NK-92 treated with Interleukin-12 subunit alpha and Interleukin-12 subunit beta, amount 100 ng/mL, for 24 hours (cell line): ENCODE data around the gene ENTPD8.

Experiments
- DNase-seq: peaks from one replicate; lab custom pipeline; 2025; lab: John Stamatoyannopoulos, UW

The ENTPD8 gene

GRCh38 chr9:137430723-137431415, 10.3 kb downstream of the ENTPD8 start:
- DNase-seq: no peak

GRCh38 chr9:137429974-137430722, 11.0 kb downstream of the ENTPD8 start:
- DNase-seq: no peak

GRCh38 chr9:137429546-137429890, 11.6 kb downstream of the ENTPD8 start:
- DNase-seq: no peak

DNA sequence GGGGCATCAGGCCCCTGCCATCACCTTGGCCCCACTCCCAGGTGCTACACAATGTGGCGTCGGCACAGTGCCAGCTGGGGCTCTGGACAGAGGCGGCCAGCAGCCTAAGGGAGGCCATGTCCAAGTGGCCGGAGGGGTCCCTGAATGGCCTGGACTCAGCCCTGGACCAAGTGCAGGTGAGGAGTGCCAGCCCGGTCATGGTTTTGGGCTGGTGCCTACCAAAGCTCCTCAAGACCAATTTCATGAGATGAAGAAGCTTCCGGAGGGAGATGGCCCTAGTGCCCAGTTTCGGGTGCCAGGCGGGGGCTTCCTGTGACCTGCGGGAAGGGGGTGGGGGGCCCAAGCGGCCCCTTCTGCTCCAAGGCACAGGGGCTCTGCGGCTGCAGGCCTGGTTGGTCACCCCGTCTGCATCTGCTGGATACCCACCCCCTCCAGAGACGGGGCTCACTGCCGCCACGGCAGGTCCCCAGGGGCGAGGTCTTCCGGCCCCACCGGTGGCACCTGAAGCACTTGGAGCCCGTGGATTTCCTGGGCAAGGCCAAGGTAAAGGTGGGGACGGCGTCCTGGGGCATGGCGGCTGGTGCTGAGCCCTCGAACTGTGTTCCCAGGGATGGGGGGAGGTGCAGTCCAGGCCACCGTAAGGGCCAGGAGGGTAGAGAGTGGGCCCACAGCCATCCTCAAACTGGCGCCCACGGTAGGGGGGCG, 12.2 kb downstream of the ENTPD8 start:
- no peak for DNase-seq

GRCh38 chr9:137428311-137428630, 12.9 kb downstream of the ENTPD8 start:
- no peak for DNase-seq

DNA sequence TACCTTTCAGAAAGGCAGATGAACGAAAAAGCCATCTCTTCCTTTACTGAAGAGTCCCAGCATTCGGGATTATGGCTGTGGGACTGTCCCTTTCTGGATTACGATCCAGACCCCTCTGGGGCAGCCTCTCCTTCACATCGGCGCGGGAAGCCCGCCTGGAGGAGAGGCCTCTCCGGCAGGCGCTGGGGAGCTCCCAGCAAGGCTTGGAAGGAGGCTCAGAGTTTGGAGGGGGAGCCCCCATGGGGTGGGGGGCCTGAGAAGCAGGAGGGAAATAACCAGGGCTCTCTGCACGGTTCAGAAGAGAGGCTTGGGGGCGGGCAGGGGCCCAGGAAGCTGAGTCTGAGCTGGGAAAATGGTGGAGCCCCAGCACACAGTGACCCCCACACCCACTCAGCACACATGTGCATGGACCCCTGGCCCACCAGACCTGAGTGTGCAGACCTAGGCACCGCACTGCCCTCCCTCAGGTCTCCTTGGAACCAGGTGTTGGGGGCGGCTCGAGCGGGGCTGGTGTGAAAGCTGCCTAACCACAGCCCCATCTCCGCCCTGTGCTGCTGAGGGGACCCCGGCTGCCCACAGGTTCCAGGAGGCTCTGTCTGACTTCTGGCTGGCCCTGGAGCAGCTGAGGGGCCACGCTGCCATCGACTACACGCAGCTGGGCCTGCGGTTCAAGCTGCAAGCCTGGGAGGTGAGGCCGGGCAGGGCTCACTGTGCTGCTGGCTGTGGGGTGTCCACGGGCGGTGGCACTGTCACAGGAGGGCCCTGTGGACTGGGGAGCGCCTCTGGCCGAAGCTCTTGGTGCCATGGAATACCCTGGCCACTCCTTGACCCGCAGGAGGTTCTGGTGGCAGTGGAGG, 13.5 kb downstream of the ENTPD8 start:
- DNase-seq: no peak

GRCh38 chr9:137426018-137426681, 15.0 kb downstream of the ENTPD8 start:
- DNase-seq: no peak

- DNase-seq: no peak
These were observed 17.5 kb downstream of the ENTPD8 start for GRCh38 chr9:137423514-137424291.

- peak; percentile 80 for DNase-seq
These were observed 18.3 kb downstream of the ENTPD8 start, which contains the start of the genes EXD3 and NOXA1 for GRCh38 chr9:137422604-137423513. EXD3 (minus strand) TSS chr9:137423162; CDS start chr9:137395357, 27,805 bp downstream. NOXA1 (plus strand) TSS chr9:137423393; CDS start chr9:137423530, 137 bp downstream.

- DNase-seq: no peak
These were observed 19.1 kb downstream of the ENTPD8 start for GRCh38 chr9:137421838-137422603.

GRCh38 chr9:137417161-137418021, 23.8 kb downstream of the ENTPD8 start:
- no peak for DNase-seq

DNA sequence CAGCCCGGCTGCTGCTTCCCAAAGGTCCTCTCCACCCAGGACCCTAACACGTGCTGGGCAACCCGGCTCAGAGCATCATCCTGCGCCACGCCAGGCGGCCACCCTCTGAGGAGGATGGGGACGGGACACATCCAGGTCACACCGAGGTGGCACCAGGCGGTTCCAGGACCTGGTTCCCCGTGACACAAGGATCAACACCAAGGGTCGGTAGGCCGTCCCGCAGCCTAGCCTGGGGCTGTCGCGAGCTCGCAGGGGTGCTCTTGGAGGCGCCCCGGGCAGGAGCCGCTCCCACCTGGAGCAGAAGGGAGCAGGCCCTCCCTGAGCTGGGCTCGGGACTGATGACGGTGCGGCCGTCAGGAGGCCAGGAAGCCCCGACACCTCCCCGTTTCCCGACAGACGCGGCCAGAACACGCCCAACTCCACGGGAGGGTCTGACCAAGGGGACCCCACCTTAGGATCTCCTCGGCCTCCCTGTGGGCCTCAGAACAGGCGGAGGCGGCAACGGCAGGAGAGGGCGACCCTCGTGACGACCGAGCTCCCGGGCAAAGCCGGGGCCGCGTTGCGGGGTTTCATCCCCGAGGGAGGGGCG, 24.5 kb downstream of the ENTPD8 start:
- no peak for DNase-seq

DNA sequence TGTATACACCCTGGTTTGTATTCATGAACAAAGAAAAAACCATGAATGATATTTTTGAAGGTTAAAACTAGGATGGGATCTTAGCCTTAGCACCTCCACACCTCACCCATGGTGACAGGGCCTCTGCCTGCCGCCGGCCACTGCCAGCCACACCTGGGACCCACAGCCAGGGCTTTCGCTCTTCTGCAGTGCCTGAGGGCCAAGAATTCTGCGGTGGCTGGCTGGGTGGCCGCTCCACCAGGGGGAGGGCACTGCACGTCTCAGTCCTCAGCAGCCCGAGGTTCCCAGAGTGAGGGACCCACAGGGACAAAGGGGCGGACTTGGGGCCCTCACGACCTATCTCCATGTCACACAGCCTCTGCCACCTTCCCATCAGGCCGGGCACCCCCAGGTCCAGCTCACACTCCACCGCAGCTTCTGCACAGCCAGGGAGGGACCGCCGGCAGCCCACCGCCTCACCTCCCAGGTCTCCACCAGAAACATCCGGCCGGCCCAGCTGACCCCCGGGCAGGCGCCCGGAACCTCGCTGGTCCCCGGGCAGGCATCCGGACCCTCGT, 25.1 kb downstream of the ENTPD8 start:
- DNase-seq: no peak

GRCh38 chr9:137415451-137415850, 25.7 kb downstream of the ENTPD8 start:
- DNase-seq: no peak

- no peak for DNase-seq
These were observed 28.7 kb downstream of the ENTPD8 start for GRCh38 chr9:137412431-137412830.

- peak; percentile 35 for DNase-seq
These were observed 29.3 kb downstream of the ENTPD8 start for GRCh38 chr9:137411645-137412380.
